ENCODE measurements around the gene ZBTB17.

The ZBTB17 gene

DNA sequence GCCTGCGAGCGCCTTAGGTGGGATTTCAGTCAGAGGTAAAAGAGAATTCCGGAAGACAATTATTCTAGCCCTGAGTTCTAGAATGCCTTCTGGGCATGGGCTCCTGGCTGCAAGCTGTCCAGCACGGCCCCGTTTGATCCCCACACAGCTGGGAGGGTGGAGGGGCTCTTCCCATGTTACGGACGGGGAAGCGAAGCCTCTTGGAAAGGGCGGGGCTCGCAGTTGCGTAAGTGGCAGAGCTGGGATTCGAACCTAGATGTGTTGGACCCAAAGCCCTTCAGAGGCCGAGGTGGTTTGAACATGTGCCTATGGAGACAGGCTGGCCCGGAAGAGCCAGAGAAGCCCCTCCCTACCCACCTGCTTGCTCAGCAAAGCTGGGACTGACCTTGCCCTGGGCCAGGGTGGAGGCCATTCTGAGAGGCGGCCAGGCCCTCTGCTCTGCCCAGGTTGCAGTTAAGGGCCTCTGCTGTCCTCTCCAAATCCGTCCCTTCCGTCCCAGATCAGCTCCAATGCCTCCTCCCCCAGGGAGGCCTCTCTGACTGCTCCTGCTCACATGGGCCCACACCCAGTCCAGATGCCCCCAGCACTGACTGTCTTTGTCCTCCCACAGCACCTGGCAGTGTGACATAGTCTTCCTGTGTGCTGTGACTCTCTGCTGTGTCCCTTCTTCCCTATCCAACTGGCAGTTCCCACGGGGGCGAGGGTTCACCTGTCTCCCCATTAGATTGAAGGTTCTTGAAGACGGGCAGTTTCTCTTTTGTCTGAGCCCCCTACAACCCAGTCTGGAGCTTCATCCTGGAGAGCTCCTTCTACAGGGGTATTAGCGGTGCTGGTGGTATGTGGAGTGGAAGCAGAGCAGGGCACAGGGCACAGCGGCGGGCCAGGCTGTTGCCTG, 43.1 kb upstream of the ZBTB17 start:
- no peak overlapping the region for H3K4me3 ChIP-seq (ENCODE audit: low read length)
- no peak for TF ChIP-seq CTCF (conservative IDR thresholded peaks at IDR 0.05; ENCODE audit: low read depth, low read length)
- peak; percentile 32 for DNase-seq (ENCODE audit: low read depth)

GRCh38 chr1:16018308-16018707, 42.4 kb upstream of the ZBTB17 start:
- no peak overlapping the region for H3K4me3 ChIP-seq (ENCODE audit: low read length)
- no peak for TF ChIP-seq CTCF (conservative IDR thresholded peaks at IDR 0.05; ENCODE audit: low read depth, low read length)
- no peak for DNase-seq (ENCODE audit: low read depth)

GRCh38 chr1:16017461-16018303, 41.8 kb upstream of the ZBTB17 start, which contains the start of gene HSPB7:
TSS of gene HSPB7 (minus strand) at chr1:16018043. CDS start at chr1:16017963, 80 bp downstream.
- peak; percentile 53 for DNase-seq (ENCODE audit: low read depth)
- TF ChIP-seq CTCF (conservative IDR thresholded peaks at IDR 0.05; ENCODE audit: low read depth, low read length) = peak; percentile 15
- H3K4me3 ChIP-seq (ENCODE audit: low read length) = peak within 1 kb of the TSS; percentile 29

DNA sequence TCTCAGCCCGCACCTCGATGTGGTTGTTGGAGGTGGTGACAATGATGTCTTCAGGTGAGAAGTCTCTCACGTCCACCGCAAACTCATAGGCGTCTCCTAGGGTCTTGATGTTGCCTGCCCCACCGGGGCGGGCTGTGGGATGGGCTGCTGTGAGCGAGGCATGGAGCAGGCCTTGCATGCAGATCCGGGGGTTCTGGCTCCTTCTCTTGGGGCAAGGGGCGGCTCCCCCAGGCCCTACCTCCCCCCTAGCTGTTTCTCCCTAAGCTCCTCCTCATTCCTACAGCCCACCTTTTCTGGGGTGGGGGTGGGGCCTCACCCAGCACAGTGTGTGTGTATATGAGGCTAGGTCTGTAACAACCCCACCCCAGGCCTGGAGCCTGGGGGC, 41.2 kb upstream of the ZBTB17 start:
- TF ChIP-seq CTCF (conservative IDR thresholded peaks at IDR 0.05; ENCODE audit: low read depth, low read length) = no peak
- H3K4me3 ChIP-seq (ENCODE audit: low read length) = peak overlapping the region; percentile 29
- no peak for DNase-seq (ENCODE audit: low read depth)

DNA sequence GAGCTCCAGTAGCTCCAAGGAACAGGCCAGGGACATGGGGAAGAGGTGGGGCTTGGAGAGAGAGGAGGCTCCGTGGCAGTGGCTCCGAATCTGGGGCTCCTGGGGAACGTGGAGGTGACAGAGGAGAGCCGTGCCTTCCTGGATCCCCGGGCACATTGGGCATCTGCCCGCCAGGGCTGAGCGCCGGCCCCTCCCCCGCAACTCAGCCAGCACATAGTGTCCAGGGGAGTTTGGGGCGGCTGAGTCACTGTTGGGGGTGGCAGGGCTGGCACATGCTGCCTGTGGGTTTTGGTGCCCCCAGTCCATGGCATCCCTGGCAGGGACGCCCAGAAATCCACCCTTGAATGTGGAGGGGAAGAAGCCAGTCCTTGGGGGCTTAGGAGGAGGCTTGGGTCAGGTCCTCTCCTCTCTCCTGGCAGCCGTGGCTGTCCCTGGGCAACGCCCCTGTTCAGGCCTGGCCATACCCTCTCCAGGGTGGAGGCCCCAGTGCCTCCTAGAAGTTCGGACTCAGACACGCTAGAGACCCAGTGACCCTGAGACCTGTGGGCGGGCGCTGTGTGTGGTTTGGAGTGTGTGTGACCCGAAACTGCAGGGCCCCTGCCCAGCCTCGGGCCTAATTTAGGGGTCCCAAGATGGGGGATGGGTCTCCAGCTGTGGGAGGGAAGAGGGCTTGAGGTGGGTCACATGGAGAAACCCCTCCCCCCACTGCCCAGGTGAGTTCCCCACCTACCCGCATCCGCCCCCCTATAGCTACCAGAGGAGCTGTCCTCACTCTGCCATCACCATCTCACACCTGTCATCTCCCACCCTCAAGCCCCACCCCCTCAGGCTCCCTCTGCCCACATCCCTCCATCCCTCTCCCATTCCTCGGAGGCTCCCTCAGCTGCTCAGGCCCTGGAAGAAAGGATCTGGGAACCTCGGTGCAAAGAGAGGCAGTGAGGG, 40.3 kb upstream of the ZBTB17 start:
- DNase-seq (ENCODE audit: low read depth) = no peak
- no peak for TF ChIP-seq CTCF (conservative IDR thresholded peaks at IDR 0.05; ENCODE audit: low read depth, low read length)
- H3K4me3 ChIP-seq (ENCODE audit: low read length) = no peak overlapping the region

DNA sequence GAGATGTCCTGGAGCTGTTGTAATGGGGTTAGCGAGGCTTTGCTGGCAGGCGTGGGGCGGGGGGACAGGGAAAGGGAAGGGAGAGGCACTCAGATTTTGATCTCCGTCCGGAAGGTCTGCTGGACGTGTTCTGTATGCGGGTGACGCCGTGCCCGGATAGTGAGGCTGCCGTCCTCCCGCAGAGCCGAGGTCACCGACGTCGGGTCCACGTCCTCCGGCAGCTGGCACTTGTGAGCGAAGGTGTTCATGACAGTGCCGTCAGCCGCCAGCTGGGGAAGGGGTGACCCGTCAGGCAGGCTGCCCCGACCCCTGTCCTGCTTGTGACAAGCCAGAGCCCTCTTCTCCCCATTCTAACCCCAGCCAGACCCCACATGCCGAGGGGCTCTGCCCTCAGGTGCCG, 39.6 kb upstream of the ZBTB17 start:
- H3K4me3 ChIP-seq (ENCODE audit: low read length) = no peak overlapping the region
- TF ChIP-seq CTCF (conservative IDR thresholded peaks at IDR 0.05; ENCODE audit: low read depth, low read length) = no peak

More for the DNA sequence above, 39.6 kb upstream of the ZBTB17 start:
- DNase-seq (ENCODE audit: low read depth) = no peak

Measured in retinal pigment epithelial cell (primary cell).